K562 treated with DMSO at 1 percent for 24 hours (cell line): Measurements from ENCODE around the gene OR51B2. TPM values are rescaled to one million over a fixed set of nuclear protein-coding genes. Genes with fewer than 3 reads are reported as not detected.

Source experiments
- total RNA-seq: library from RNA; unstranded; fragments of 300-600 nt; gene quantifications from 2 replicates; pipeline ENCODE4 v1.2.3, GENCODE V29; 2022; ENCODE audit warnings: low read depth; ENCODE audit not compliant: insufficient read depth

OR51B2 gene, protein sequence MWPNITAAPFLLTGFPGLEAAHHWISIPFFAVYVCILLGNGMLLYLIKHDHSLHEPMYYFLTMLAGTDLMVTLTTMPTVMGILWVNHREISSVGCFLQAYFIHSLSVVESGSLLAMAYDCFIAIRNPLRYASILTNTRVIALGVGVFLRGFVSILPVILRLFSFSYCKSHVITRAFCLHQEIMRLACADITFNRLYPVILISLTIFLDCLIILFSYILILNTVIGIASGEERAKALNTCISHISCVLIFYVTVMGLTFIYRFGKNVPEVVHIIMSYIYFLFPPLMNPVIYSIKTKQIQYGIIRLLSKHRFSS
- 3.0 and 3.1 TPM in 2 replicates for total RNA-seq

DNA sequence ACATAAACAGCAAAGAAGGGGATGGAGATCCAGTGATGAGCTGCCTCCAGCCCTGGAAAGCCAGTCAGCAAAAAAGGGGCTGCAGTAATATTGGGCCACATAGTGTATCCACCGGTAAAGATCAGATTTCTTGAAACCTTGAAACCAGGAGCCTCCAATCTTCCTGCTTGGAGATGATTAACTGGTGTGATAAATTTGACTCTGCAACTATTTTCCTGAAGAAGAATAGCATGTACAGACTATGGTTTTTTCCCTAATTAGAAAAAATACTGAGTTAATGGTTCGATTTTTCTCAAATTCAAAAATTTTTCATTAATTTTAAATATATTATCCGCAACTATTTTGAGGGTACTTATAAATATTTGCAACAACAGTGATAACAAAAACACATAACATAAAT is at the start of gene OR51B2:
TSS of gene OR51B2 (minus strand) at position 101 of the 400 bp plus-strand sequence. CDS start at position 101, 0 bp downstream.

DNA sequence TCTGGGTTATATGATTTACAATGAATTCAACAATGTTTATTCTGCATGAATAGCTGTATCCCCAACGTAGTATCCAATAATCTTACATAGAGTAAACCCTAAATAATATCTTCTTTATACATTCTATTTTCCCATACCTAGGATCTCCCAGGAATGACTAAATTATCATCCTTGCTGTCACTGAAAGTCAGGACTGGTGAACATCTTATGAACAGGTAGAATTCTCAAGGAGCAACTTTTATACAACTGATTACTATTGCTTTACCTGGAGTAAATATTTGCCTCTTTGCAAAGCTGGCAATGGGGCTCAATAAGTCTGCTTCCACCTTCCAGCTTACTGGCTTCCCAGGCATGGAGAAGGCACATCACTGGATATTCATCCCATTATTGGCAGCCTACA is 27.1 kb upstream of the OR51B2 start, which contains the start of gene OR51B6:
TSS of gene OR51B6 (plus strand) at position 301 of the 400 bp plus-strand sequence. CDS start at position 301, 0 bp downstream.

DNA sequence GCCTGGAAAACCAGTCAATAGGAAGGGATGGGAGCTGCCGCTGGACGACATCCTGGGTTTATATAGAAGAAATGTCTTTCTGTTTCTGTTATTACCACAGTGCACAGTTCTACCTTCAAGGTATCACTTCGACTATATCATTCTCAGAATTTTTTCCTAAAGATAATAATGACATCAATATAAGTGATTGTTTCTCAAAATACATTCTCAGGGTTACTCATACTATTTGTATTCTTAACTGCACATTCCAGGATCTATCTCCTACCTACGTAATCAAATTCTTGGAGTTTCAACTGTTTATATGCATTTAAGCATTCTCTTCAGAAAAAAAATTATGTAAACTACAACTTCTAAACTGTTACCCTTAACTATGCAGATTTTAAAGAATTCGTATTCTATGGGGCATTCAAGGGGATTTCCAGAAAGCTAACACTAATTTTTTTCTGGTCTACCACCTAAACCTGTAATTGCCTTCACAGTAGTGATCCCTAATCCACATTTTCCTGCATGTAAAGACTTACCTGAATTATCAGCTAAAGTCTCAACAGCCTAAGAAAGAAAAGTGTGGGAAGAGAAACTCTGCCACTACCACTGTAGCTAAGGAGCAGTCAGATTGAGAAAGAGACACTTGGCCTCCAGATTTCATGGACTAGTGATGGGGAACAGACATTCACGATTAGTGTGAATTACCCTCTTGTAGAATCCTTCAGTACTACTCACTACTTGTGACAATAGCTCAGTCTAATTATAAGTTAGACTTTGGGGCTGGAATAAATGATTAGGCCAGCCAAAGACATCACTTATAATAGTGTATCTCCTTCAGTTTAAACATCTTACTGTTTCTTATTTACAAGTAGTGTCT is 19.6 kb upstream of the OR51B2 start, which contains the start of gene OR51B5:
TSS of gene OR51B5 (minus strand) at position 51 of the 862 bp plus-strand sequence. CDS start at position 51, 0 bp downstream.

DNA sequence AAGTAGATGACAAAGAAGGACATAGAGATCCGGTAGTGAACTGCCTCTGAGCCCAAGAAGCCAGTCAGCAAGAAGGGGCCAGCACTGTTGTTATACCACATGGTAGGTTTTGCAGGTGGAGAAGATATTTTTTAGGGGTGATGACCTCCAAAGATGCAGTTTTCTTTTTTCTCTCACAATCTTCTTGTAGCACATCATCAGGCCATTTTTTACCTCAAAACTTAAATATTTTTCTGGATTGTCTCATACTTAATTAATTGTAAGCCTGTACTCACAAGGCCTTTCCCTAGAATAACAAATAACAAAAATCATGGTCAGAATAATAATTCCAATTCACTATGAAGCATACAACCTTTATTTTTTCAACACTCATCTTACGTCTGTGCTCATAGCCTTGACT is 22.3 kb downstream of the OR51B2 start, which contains the start of gene OR51B4:
TSS of gene OR51B4 (minus strand) at position 101 of the 400 bp plus-strand sequence. CDS start at position 101, 0 bp downstream.

Other genes with a start within 250 kb of the OR51B2 start
- not detected in 2 replicates for gene OR52A5, start 185.9 kb downstream of the OR51B2 start, total RNA-seq
- not detected in 2 replicates for gene OR52A1, start 169.5 kb downstream of the OR51B2 start, total RNA-seq
- not detected in 2 replicates for gene OR51V1, start 123.6 kb downstream of the OR51B2 start, total RNA-seq
- not detected in 2 replicates for gene HBB, start 97.2 kb downstream of the OR51B2 start, total RNA-seq
- gene HBD, start 89.8 kb downstream of the OR51B2 start, total RNA-seq = 10.4 and 12.5 TPM in 2 replicates
- 397 and 400 TPM in 2 replicates for gene HBG1, start 74.4 kb downstream of the OR51B2 start, total RNA-seq
- 1,595 and 1,633 TPM in 2 replicates for gene HBG2, start 69.5 kb downstream of the OR51B2 start, total RNA-seq
- 959 and 977 TPM in 2 replicates for gene HBE1, start 54.4 kb downstream of the OR51B2 start, total RNA-seq
- 35.4 and 49.8 TPM in 2 replicates for gene OR51B4, start 22.4 kb downstream of the OR51B2 start, total RNA-seq
- gene OR51B5, start 19.2 kb upstream of the OR51B2 start, total RNA-seq = 36.2 and 41.7 TPM in 2 replicates
- not detected in 2 replicates for gene OR51B6, start 27.2 kb upstream of the OR51B2 start, total RNA-seq
- not detected in 2 replicates for gene OR51M1, start 59.5 kb upstream of the OR51B2 start, total RNA-seq
- not detected in 2 replicates for gene OR51Q1, start 97.8 kb upstream of the OR51B2 start, total RNA-seq
- not detected in 2 replicates for gene OR51I1, start 117.2 kb upstream of the OR51B2 start, total RNA-seq
- gene OR51I2, start 125.0 kb upstream of the OR51B2 start, total RNA-seq = not detected in 2 replicates
- gene OR52D1, start 164.4 kb upstream of the OR51B2 start, total RNA-seq = 0.61 TPM in 1 of 2 replicates, not detected in the other
- gene UBQLN3, start 185.7 kb upstream of the OR51B2 start, total RNA-seq = not detected in 2 replicates
- 0.80 TPM in 1 of 2 replicates, not detected in the other for gene UBQLNL, start 192.4 kb upstream of the OR51B2 start, total RNA-seq
- not detected in 2 replicates for gene OR52H1, start 224.2 kb upstream of the OR51B2 start, total RNA-seq